Hepatocyte (in vitro differentiated cells): ENCODE measurements around the gene FOXG1.

Source experiments
- EZH2phosphoT487 ChIP-seq: fragments of 200-600 bp; sonication (generic); IDR thresholded peaks from one replicate; pipeline ENCODE4 v1.6.1; 2018; ENCODE audit warnings: antibody characterized with exemption, mild to moderate bottlenecking, low read depth, moderate library complexity; ENCODE audit not compliant: unreplicated experiment, severe bottlenecking
- TF ChIP-seq, protein P1 (sequence below): fragments of 200-600 bp; sonication (generic); IDR thresholded peaks from 2 replicates; pipeline ENCODE4 v1.5.1; 2016; ENCODE audit warnings: antibody characterized with exemption, mild to moderate bottlenecking; ENCODE audit not compliant: poor library complexity

DNA sequence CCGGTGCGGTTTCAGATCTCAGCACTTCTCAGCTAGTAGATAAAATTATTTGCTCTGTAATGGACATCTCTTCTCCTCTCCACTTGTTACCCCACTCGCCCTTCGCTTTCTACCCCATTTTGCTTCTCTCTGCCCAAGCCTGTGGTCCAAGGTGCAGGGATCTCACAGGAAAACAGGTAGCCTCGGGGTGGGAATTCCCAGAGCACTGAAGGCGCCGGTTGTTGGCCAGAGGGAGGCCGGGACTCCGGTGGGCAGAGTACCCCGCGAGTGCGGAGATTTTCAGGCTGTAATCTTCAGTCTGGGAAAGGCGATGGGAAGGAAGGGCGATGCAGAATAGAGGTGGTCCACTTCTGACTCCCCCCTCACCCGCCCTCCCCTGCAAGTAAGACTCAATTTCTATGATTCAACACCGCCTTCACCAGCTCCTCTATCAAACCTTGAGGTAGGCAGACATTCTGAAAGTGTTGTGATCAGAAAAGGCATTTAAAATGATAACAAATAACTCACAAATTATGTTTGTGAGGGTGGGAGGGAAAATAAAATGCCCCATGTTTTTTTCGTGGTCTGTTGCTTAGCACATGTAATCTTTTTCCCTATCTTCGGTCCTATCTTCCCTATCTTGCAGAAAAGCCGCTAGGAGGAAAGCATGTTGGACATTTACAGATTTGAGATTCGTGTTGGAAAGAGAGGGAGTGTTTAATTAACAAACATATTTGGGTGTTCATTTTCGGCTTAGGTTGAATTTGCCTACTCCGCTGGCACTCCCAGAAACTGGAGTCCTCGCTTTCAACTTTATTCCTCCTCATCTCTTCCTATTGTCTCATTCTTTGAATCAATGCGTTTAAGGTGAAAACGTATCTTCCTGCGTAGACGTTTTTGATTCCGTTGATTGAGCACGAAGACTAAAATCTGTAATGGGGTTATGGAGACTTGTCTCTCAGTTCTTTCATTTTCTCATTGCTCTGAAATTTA is 8.5 kb downstream of the FOXG1 start:
- TF ChIP-seq, protein P1, sequence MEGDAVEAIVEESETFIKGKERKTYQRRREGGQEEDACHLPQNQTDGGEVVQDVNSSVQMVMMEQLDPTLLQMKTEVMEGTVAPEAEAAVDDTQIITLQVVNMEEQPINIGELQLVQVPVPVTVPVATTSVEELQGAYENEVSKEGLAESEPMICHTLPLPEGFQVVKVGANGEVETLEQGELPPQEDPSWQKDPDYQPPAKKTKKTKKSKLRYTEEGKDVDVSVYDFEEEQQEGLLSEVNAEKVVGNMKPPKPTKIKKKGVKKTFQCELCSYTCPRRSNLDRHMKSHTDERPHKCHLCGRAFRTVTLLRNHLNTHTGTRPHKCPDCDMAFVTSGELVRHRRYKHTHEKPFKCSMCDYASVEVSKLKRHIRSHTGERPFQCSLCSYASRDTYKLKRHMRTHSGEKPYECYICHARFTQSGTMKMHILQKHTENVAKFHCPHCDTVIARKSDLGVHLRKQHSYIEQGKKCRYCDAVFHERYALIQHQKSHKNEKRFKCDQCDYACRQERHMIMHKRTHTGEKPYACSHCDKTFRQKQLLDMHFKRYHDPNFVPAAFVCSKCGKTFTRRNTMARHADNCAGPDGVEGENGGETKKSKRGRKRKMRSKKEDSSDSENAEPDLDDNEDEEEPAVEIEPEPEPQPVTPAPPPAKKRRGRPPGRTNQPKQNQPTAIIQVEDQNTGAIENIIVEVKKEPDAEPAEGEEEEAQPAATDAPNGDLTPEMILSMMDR = no peak
- peak; percentile 51 for TF ChIP-seq EZH2phosphoT487
